Gastrocnemius medialis (tissue), 4 donors: Measurements from ENCODE around the gene ERCC1.

Source experiments
- POLR2A ChIP-seq, 2 donors: fragments of 450-650 bp; IDR thresholded peaks; one replicate each; pipeline ENCODE4 v1.6.1; 2017; ENCODE audit warnings: antibody characterized with exemption in 2 of 2, mild to moderate bottlenecking in 2 of 2, moderate library complexity in 2 of 2
- TF ChIP-seq, protein P1 (sequence below), 5 experiments: fragments of 450-650 bp in 3 of 5; fragments of 200-600 bp in 2 of 5; sonication (generic) in 2 of 5; IDR thresholded peaks in 4 of 5; conservative IDR thresholded peaks in 1 of 5; 1 replicate in 4 of 5; 2 replicates in 1 of 5; pipeline ENCODE4 v1.5.1; 2016 to 2019; ENCODE audit warnings: antibody characterized with exemption in 5 of 5, mild to moderate bottlenecking in 3 of 5, moderate library complexity in 3 of 5

DNA sequence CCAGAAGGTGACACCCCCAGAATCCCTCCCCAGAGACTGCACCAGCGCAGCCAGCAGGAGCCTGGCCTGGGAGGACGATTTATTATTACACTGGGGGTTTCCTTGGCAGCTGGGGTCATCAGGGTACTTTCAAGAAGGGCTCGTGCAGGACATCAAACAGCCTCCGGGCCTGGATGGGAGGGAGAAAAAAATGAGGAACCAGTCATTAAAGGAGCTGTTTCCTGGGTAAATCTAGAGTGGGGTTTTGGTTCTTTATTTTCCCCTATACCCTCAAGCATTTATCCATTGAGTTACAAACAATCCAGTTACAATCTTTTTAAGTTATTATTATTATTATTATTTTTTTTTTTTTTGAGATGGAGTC, 14.2 kb downstream of the ERCC1 start:
- TF ChIP-seq, protein P1, sequence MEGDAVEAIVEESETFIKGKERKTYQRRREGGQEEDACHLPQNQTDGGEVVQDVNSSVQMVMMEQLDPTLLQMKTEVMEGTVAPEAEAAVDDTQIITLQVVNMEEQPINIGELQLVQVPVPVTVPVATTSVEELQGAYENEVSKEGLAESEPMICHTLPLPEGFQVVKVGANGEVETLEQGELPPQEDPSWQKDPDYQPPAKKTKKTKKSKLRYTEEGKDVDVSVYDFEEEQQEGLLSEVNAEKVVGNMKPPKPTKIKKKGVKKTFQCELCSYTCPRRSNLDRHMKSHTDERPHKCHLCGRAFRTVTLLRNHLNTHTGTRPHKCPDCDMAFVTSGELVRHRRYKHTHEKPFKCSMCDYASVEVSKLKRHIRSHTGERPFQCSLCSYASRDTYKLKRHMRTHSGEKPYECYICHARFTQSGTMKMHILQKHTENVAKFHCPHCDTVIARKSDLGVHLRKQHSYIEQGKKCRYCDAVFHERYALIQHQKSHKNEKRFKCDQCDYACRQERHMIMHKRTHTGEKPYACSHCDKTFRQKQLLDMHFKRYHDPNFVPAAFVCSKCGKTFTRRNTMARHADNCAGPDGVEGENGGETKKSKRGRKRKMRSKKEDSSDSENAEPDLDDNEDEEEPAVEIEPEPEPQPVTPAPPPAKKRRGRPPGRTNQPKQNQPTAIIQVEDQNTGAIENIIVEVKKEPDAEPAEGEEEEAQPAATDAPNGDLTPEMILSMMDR (IDR thresholded peaks at IDR 0.05 in 4 of 5, conservative IDR thresholded peaks at IDR 0.05 in 1 of 5) = no peak
- TF ChIP-seq POLR2A (IDR thresholded peaks at IDR 0.05) = no peak
